GM18517 (cell line): ENCODE measurements around the gene COL26A1.
"Not testable (repeated sequence)": the region's sequence is repeated elsewhere in the genome, so short reads cannot be mapped to it uniquely, and the experiment has no call there.

Source experiments
- ATAC-seq: cut with Tn5 transposase; IDR thresholded peaks from one replicate; pipeline ENCODE4 v1.9.1; 2021; ENCODE audit warnings: mild to moderate bottlenecking, moderate library complexity; ENCODE audit not compliant: unreplicated experiment

COL26A1 gene

GRCh38 chr7:101401390-101402080 is 38.9 kb downstream of the COL26A1 start:
- ATAC-seq: no peak

- ATAC-seq: no peak
Measured at GRCh38 chr7:101402081-101402779, 39.6 kb downstream of the COL26A1 start.

- no peak for ATAC-seq
Measured at GRCh38 chr7:101402835-101403234, 40.2 kb downstream of the COL26A1 start.

- no peak for ATAC-seq
Measured at GRCh38 chr7:101405474-101406067, 42.9 kb downstream of the COL26A1 start.

GRCh38 chr7:101410743-101411507 is 48.2 kb downstream of the COL26A1 start:
- ATAC-seq: no peak

GRCh38 chr7:101411508-101411874 is 48.8 kb downstream of the COL26A1 start:
- no peak for ATAC-seq

- no peak for ATAC-seq
Measured at GRCh38 chr7:101412976-101413375, 50.3 kb downstream of the COL26A1 start.

GRCh38 chr7:101418694-101419093 is 56.0 kb downstream of the COL26A1 start:
- ATAC-seq: no peak

GRCh38 chr7:101419831-101420230 is 57.2 kb downstream of the COL26A1 start:
- ATAC-seq: no peak

- ATAC-seq: no peak
Measured at GRCh38 chr7:101420436-101420835, 57.8 kb downstream of the COL26A1 start.

GRCh38 chr7:101422356-101423195 is 59.9 kb downstream of the COL26A1 start:
- no peak for ATAC-seq

- ATAC-seq: no peak
Measured at GRCh38 chr7:101426303-101427011, 63.8 kb downstream of the COL26A1 start.

GRCh38 chr7:101428093-101428866 is 65.6 kb downstream of the COL26A1 start:
- no peak for ATAC-seq

GRCh38 chr7:101432316-101432715 is 69.6 kb downstream of the COL26A1 start:
- ATAC-seq: no peak

GRCh38 chr7:101433688-101434087 is 71.0 kb downstream of the COL26A1 start:
- ATAC-seq: no peak

GRCh38 chr7:101434155-101434554 is 71.5 kb downstream of the COL26A1 start:
- not testable (repeated sequence) for ATAC-seq

- ATAC-seq: no peak
Measured at GRCh38 chr7:101435461-101436220, 73.0 kb downstream of the COL26A1 start.

- no peak for ATAC-seq
Measured at GRCh38 chr7:101436221-101436735, 73.6 kb downstream of the COL26A1 start.
